SK-N-SH (cell line): ENCODE data around the gene TSTD1. TPM values are rescaled to one million over a fixed set of nuclear protein-coding genes. Genes with fewer than 3 reads are reported as not detected.
"Not testable (repeated sequence)": the region's sequence is repeated elsewhere in the genome, so short reads cannot be mapped to it uniquely, and the experiment has no call there.

Source experiments
- CTCF ChIA-PET: fragments of 300-600, 350-600 bp; formaldehyde crosslinking; extraction: SDS; loops from one replicate; lab custom pipeline; 2021; lab: Yijun Ruan, JAX
- POLR2A ChIA-PET: fragments of 350-600 bp; sonication (Branson Sonifier 250); formaldehyde crosslinking; extraction: SDS; loops from one replicate; lab custom pipeline; 2020; ENCODE audit warnings: antibody characterized with exemption, inconsistent platforms; lab: Yijun Ruan, JAX
- DNase-seq: peaks from one replicate; pipeline ENCODE4 v3.0.0; 2012
- H2AFZ ChIP-seq: fragments of 200-600 bp; sonication (generic); 2 replicates; pipeline ENCODE4 v1.8.1; 2016; ENCODE audit warnings: antibody characterized with exemption, mild to moderate bottlenecking, low read depth
- H3F3A ChIP-seq: fragments of 200-600 bp; sonication (generic); replicated peaks from 2 replicates; pipeline ENCODE3; 2016; ENCODE audit warnings: antibody characterized with exemption, mild to moderate bottlenecking; ENCODE audit not compliant: insufficient read depth
- H3K27ac ChIP-seq, 2 experiments: fragments of 200-500 bp in 1 of 2; fragments of 200-600 bp in 1 of 2; sonication (Bioruptor generic) in 1 of 2; sonication (generic), shearing (Covaris generic) in 1 of 2; 2 replicates each; pipeline versions ENCODE4 v1.5.1 to v1.6.1; 2014 to 2016; ENCODE audit warnings: low read depth in 2 of 2, inconsistent platforms in 1 of 2, low read length in 1 of 2, mild to moderate bottlenecking in 1 of 2, mixed read lengths in 1 of 2
- H3K27me3 ChIP-seq: fragments of 200-600 bp; sonication (generic), shearing (Covaris generic); 2 replicates; pipeline ENCODE4 v1.6.1; 2016; ENCODE audit warnings: mixed run types; ENCODE audit not compliant: insufficient read depth
- H3K36me3 ChIP-seq, 2 experiments: fragments of 200-500 bp in 1 of 2; fragments of 200-600 bp in 1 of 2; sonication (Bioruptor generic) in 1 of 2; sonication (generic) in 1 of 2; replicated peaks in 1 of 2; 2 replicates each; pipeline versions ENCODE3 to v1.5.1; 2014 to 2016; ENCODE audit warnings: low read length in 1 of 2, mild to moderate bottlenecking in 1 of 2; ENCODE audit not compliant: insufficient read depth in 2 of 2, control insufficient read depth in 1 of 2
- H3K4me1 ChIP-seq, 2 experiments: fragments of 200-500 bp in 1 of 2; fragments of 200-600 bp in 1 of 2; sonication (Bioruptor generic) in 1 of 2; sonication (generic), shearing (Covaris generic) in 1 of 2; 2 replicates each; pipeline versions ENCODE4 v1.5.1 to v1.6.1; 2014 to 2016; ENCODE audit warnings: low read depth in 1 of 2, low read length in 1 of 2, mixed run types in 1 of 2; ENCODE audit not compliant: insufficient read depth in 2 of 2, control insufficient read depth in 1 of 2
- H3K4me2 ChIP-seq: fragments of 200-600 bp; sonication (generic), shearing (Covaris generic); 2 replicates; pipeline ENCODE4 v1.6.1; 2017; ENCODE audit warnings: mixed run types
- H3K4me3 ChIP-seq, 2 experiments: fragments of 200-500 bp in 1 of 2; fragments of 200-600 bp in 1 of 2; sonication (Bioruptor generic) in 1 of 2; sonication (generic), shearing (Covaris generic) in 1 of 2; 2 replicates each; pipeline versions ENCODE4 v1.5.1 to v1.8.1; 2014 to 2016; ENCODE audit warnings: low read depth in 2 of 2, inconsistent platforms in 1 of 2, low read length in 1 of 2, mild to moderate bottlenecking in 1 of 2, mixed read lengths in 1 of 2, moderate library complexity in 1 of 2
- H3K79me2 ChIP-seq: fragments of 200-600 bp; sonication (generic); 2 replicates; pipeline ENCODE4 v1.8.1; 2017; ENCODE audit warnings: mild to moderate bottlenecking; ENCODE audit not compliant: insufficient read depth
- H3K9ac ChIP-seq: fragments of 200-600 bp; sonication (generic); 2 replicates; pipeline ENCODE4 v1.6.1; 2017; ENCODE audit warnings: mixed run types
- H3K9me2 ChIP-seq: fragments of 200-600 bp; sonication (generic); 2 replicates; pipeline ENCODE4 v1.6.1; 2017; ENCODE audit warnings: mixed run types
- H3K9me3 ChIP-seq: fragments of 200-600 bp; sonication (generic); 2 replicates; pipeline ENCODE4 v1.6.1; 2017; ENCODE audit warnings: mixed run types, mild to moderate bottlenecking, moderate library complexity
- H4K20me1 ChIP-seq: fragments of 200-600 bp; sonication (generic); 2 replicates; pipeline ENCODE4 v1.6.1; 2017; ENCODE audit warnings: mild to moderate bottlenecking, mixed run types; ENCODE audit not compliant: insufficient read depth
- ELF1 ChIP-seq: IDR thresholded peaks from 2 replicates; pipeline ENCODE4 v1.4.0; 2012
- EP300 ChIP-seq, 2 experiments: IDR thresholded peaks; 2 replicates each; pipeline versions ENCODE4 v1.4.0 to v1.6.1; 2012; ENCODE audit warnings: borderline replicate concordance in 1 of 2, low read depth in 1 of 2, low read length in 1 of 2
- FOSL2 ChIP-seq: IDR thresholded peaks from 2 replicates; pipeline ENCODE4 v1.4.0; 2012; ENCODE audit warnings: low read depth, mild to moderate bottlenecking, moderate library complexity, borderline replicate concordance
- FOXM1 ChIP-seq: IDR thresholded peaks from 2 replicates; pipeline ENCODE4 v1.4.0; 2012; ENCODE audit warnings: low read depth, mild to moderate bottlenecking
- GABPA ChIP-seq: IDR thresholded peaks from 2 replicates; pipeline ENCODE4 v1.4.0; 2012; ENCODE audit warnings: low read depth, mild to moderate bottlenecking
- JUND ChIP-seq: IDR thresholded peaks from 2 replicates; pipeline ENCODE4 v1.4.0; 2012
- NFIC ChIP-seq: IDR thresholded peaks from 2 replicates; pipeline ENCODE4 v1.4.0; 2012; ENCODE audit warnings: borderline replicate concordance
- POLR2AphosphoS5 ChIP-seq: IDR thresholded peaks from 2 replicates; pipeline ENCODE4 v1.6.1; 2012; ENCODE audit warnings: low read depth, low read length
- RAD21 ChIP-seq: IDR thresholded peaks from 2 replicates; pipeline ENCODE4 v1.6.1; 2012; ENCODE audit warnings: mild to moderate bottlenecking, low read length
- SIN3A ChIP-seq: IDR thresholded peaks from 2 replicates; pipeline ENCODE4 v1.6.1; 2012; ENCODE audit warnings: low read depth, mild to moderate bottlenecking, low read length, moderate library complexity, borderline replicate concordance
- TAF1 ChIP-seq: IDR thresholded peaks from 2 replicates; pipeline ENCODE4 v1.6.1; 2012; ENCODE audit warnings: low read depth, mild to moderate bottlenecking, low read length, moderate library complexity, borderline replicate concordance
- TEAD4 ChIP-seq: IDR thresholded peaks from 2 replicates; pipeline ENCODE4 v1.4.0; 2012; ENCODE audit warnings: mild to moderate bottlenecking, borderline replicate concordance; ENCODE audit not compliant: insufficient read depth
- USF1 ChIP-seq: IDR thresholded peaks from 2 replicates; pipeline ENCODE4 v1.4.0; 2012; ENCODE audit warnings: low read depth, borderline replicate concordance
- WGBS: methylation state at CpG from one replicate; pipeline ENCODE4 v1.1.6; 2017; ENCODE audit warnings: low lambda C conversion rate; 5-methylcytosine and 5-hydroxymethylcytosine counted together
- polyA plus RNA-seq, 3 experiments: library from polyadenylated mRNA; depleted of rRNA; stranded (reverse); fragments of >200 nt; gene quantifications; 2 replicates each; pipeline ENCODE4 v1.2.3, GENCODE V29; 2012

TSTD1 gene
- polyA plus RNA-seq, 1 of the 3 experiments (the other 2 are of a cell fraction): 93.9 TPM

- Histone ChIP-seq H3K27me3 (no peaks in the 10 kb centered on the region), H2AFZ (peak within 1 kb of the TSS; percentile 74), H3F3A (peaks cover 5% of the 10 kb centered on the region), H3K36me3 (no peaks in the 10 kb centered on the region), H3K9me2 (no peaks in the 10 kb centered on the region), H3K79me2 (no peaks in the 10 kb centered on the region), H3K9me3 (no peaks in the 10 kb centered on the region), H3K4me3 (peak within 1 kb of the TSS; percentile 44 to 61), H3K4me1 (peaks cover 0 to 2% of the 10 kb centered on the region in 2 experiments; a peak in 1 of 4 replicates), H3K9ac (no peak within 1 kb of the TSS), H3K27ac (no peak within 1 kb of the TSS), H3K4me2 (peak within 1 kb of the TSS; percentile 76), H4K20me1 (no peaks in the 10 kb centered on the region)
- WGBS: 58% methylated on average over 35 of the region's 36 CpGs
- ChIA-PET CTCF (no interaction called here), POLR2A (no interaction called here)
- TF ChIP-seq POLR2AphosphoS5 (no peak), ELF1 (no peak), TEAD4 (no peak)
- peak; percentile 41 for DNase-seq
Measured at GRCh38 chr1:161020509-161021164, 18.1 kb downstream of the TSTD1 start, which contains the start of gene F11R. Gene F11R (minus strand): TSS chr1:161021152. CDS start chr1:161021073, 79 bp downstream.

GRCh38 chr1:161019751-161020495 is 18.8 kb downstream of the TSTD1 start:
- H2AFZ ChIP-seq: peak overlapping the region; percentile 24; the same call in 1 of the 2 replicates
- no peaks in the 10 kb centered on the region for H3K9me2 ChIP-seq
- H3K36me3 ChIP-seq: no peaks in the 10 kb centered on the region
- H3F3A ChIP-seq: peaks cover 5% of the 10 kb centered on the region
- no peak overlapping the region for H3K9ac ChIP-seq
- H3K4me1 ChIP-seq: peaks cover 0 to 2% of the 10 kb centered on the region in 2 experiments; a peak in 1 of 4 replicates
- no peaks in the 10 kb centered on the region for H3K9me3 ChIP-seq
- H3K27ac ChIP-seq: no peak overlapping the region
- WGBS: 70% methylated on average over 10 of the region's 10 CpGs
- H4K20me1 ChIP-seq: no peaks in the 10 kb centered on the region
- H3K79me2 ChIP-seq: no peaks in the 10 kb centered on the region
- POLR2A ChIA-PET: no interaction called here
- H3K27me3 ChIP-seq: no peaks in the 10 kb centered on the region
- peak overlapping the region; percentile 76 for H3K4me2 ChIP-seq
- DNase-seq: no peak
- TF ChIP-seq FOXM1 (no peak), USF1 (no peak), SIN3A (no peak), FOSL2 (no peak), EP300 (IDR thresholded peaks at IDR 0.05; ENCODE audit: borderline replicate concordance in 1 of 2, low read depth in 1 of 2, low read length in 1 of 2) (no peak), RAD21 (no peak), NFIC (no peak), JUND (no peak), TAF1 (no peak), GABPA (no peak)
- H3K4me3 ChIP-seq: peak overlapping the region in 1 of 2 experiments; percentile 61; a peak in 2 of 4 replicates
- CTCF ChIA-PET: no interaction called here

- POLR2A ChIA-PET, H3K27ac ChIP-seq, H3K4me2 ChIP-seq, DNase-seq, H3K27me3 ChIP-seq, H3K9me2 ChIP-seq, H3K9ac ChIP-seq, H3K9me3 ChIP-seq, H3K79me2 ChIP-seq, H3F3A ChIP-seq, H3K4me3 ChIP-seq, H4K20me1 ChIP-seq, H3K36me3 ChIP-seq, H2AFZ ChIP-seq, H3K4me1 ChIP-seq, CTCF ChIA-PET: not testable (repeated sequence)
- WGBS: 88% methylated on average over 15 of the region's 15 CpGs
Measured at GRCh38 chr1:161019111-161019660, 19.6 kb downstream of the TSTD1 start.
